ENCODE results near the gene FAM228A. TPM values are rescaled to one million over a fixed set of nuclear protein-coding genes. Genes with fewer than 3 reads are reported as not detected.

FAM228A gene
- total and polyA plus RNA-seq, 2 donors (not counting 3 experiments of a cell fraction or from before 2014, with no cell fraction given), result 0.36 to 1.00 TPM

DNA sequence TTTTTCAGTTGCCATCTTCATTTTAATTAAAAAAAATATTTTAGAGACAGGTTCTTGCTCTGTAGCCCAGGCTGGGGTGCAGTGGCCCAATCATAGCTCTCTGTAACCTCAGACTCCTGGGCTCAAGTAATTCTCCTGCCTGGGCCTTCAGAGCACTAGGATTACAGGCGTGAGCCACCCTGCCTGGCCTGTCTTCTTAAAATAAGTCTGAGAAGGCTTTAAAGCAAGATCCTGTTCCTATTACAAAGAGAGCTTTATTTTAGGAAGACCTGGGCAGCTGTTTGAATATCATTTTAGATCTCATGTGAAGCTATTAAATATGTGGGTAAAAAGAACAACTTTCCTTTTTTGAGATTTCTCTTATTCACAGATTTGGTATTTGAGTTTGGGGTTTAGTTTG lies 1.5 kb downstream of the FAM228A start:
- FAIRE-seq (no peak), DNase-seq (ENCODE audit: low read depth, low spot score) (no peak)
- H4K20me1 ChIP-seq (replicated peaks; ENCODE audit: control insufficient read depth, extremely low read depth, insufficient read depth, low read length), result no peaks in the 10 kb centered on the region
- POLR2A ChIA-PET, result no interaction called here
- dilution Hi-C loops (cut with MboI; ENCODE audit: extremely low pct_ligation_motif_present, low sequenced_read_pairs), result no loop called here
- no peaks in the 10 kb centered on the region for H3K4me1 ChIP-seq (ENCODE audit: control insufficient read depth, extremely low read depth, insufficient read depth, low read length)
- H3K4me3 ChIP-seq (replicated peaks in 1 of 3; ENCODE audit: insufficient read depth in 1 of 3, low read depth in 1 of 3, low read length in 3 of 3), result no peak overlapping the region
- H2AFZ ChIP-seq (ENCODE audit: low read depth, low read length), result no peak overlapping the region
- no peaks in the 10 kb centered on the region for H3K79me2 ChIP-seq (ENCODE audit: control insufficient read depth, insufficient read depth, low read length)
- BruUV-seq (replicated peaks), result no TSS peak
- TF ChIP-seq, protein P1, sequence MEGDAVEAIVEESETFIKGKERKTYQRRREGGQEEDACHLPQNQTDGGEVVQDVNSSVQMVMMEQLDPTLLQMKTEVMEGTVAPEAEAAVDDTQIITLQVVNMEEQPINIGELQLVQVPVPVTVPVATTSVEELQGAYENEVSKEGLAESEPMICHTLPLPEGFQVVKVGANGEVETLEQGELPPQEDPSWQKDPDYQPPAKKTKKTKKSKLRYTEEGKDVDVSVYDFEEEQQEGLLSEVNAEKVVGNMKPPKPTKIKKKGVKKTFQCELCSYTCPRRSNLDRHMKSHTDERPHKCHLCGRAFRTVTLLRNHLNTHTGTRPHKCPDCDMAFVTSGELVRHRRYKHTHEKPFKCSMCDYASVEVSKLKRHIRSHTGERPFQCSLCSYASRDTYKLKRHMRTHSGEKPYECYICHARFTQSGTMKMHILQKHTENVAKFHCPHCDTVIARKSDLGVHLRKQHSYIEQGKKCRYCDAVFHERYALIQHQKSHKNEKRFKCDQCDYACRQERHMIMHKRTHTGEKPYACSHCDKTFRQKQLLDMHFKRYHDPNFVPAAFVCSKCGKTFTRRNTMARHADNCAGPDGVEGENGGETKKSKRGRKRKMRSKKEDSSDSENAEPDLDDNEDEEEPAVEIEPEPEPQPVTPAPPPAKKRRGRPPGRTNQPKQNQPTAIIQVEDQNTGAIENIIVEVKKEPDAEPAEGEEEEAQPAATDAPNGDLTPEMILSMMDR (IDR thresholded peaks at IDR 0.05; ENCODE audit: extremely low read depth in 1 of 2, insufficient read depth in 1 of 2, low read depth in 1 of 2, low read length in 2 of 2), result no peak
- TF ChIP-seq, protein P2, sequence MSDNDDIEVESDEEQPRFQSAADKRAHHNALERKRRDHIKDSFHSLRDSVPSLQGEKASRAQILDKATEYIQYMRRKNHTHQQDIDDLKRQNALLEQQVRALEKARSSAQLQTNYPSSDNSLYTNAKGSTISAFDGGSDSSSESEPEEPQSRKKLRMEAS (IDR thresholded peaks at IDR 0.05; ENCODE audit: insufficient read depth, insufficient read length), result no peak
- TF ChIP-seq GATA2 (IDR thresholded peaks at IDR 0.05; ENCODE audit: insufficient read depth, insufficient read length, low read depth, low read length) (no peak), MYC (IDR thresholded peaks at IDR 0.05; ENCODE audit: low read depth, low read length) (no peak), POLR2A (IDR thresholded peaks at IDR 0.05; ENCODE audit: low read depth, low read length) (no peak), JUN (IDR thresholded peaks at IDR 0.05; ENCODE audit: borderline replicate concordance, insufficient read depth, insufficient read length, low read depth) (no peak), FOS (IDR thresholded peaks at IDR 0.05; ENCODE audit: borderline replicate concordance, insufficient read depth, low read length) (no peak), EZH2 (IDR thresholded peaks at IDR 0.05; ENCODE audit: borderline replicate concordance, low read depth, low read length, severe bottlenecking) (no peak), POLR2AphosphoS5 (IDR thresholded peaks at IDR 0.05; ENCODE audit: insufficient read depth, low read depth, low read length) (no peak)
- H3K9me1 ChIP-seq (replicated peaks; ENCODE audit: control insufficient read depth, extremely low read depth, insufficient read depth, low read length), result no peaks in the 10 kb centered on the region
- CTCF ChIA-PET, result interaction anchor here (0.9 to 2.7 kb wide), 3 partner anchors 13 to 42 kb away, joined by 3 to 11 read pairs (median 3); no protein-coding TSS in a partner anchor
- no peaks in the 10 kb centered on the region for H3K9me3 ChIP-seq (replicated peaks; ENCODE audit: control insufficient read depth, insufficient read depth, low read length)
- H3K27me3 ChIP-seq (ENCODE audit: control insufficient read depth in 2 of 2, insufficient read depth in 2 of 2, low read length in 2 of 2), result peaks cover 0 to 1% of the 10 kb centered on the region in 2 experiments
- no peaks in the 10 kb centered on the region for H3K36me3 ChIP-seq (ENCODE audit: control insufficient read depth in 2 of 2, extremely low read depth in 1 of 2, insufficient read depth in 2 of 2, low read length in 2 of 2)
- H3K4me2 ChIP-seq (ENCODE audit: insufficient read depth, low read length), result no peak overlapping the region
- intact Hi-C loops (cut with micrococcal nuclease), result no loop called here
- no peak overlapping the region for H3K27ac ChIP-seq (ENCODE audit: insufficient read depth, low read depth, low read length)
- H3K9ac ChIP-seq (replicated peaks; ENCODE audit: extremely low read depth, insufficient read depth, low read length), result no peak overlapping the region
